Measurements from ENCODE around the gene SYCN. TPM values are rescaled to one million over a fixed set of nuclear protein-coding genes. Genes with fewer than 3 reads are reported as not detected.
A peak's percentile ranks its signal among the peaks of the same experiment; 100 is the strongest.
"Not testable (repeated sequence)": the region's sequence is repeated elsewhere in the genome, so short reads cannot be mapped to it uniquely, and the experiment has no call there.

The SYCN gene
- total RNA-seq, 8 experiments from 2014 or later = not detected

DNA sequence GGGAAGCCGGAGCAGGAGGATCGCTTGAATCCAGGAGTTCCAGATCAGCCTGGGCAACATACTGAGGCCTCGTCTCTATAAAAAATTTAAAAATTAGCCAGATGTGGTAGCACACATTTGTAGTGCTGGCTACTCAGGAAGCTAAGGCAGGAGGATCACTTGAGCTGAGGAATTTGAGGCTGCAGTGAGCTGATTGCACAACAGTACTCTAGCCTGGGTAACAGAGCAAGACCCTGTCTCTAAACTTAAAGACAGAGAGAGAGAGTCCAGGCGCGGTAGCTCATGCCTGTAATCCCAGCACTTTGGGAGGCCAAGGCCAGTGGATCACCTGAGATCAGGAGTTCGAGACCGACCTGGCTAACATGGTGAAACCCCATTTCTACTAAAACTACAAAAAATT lies 36.4 kb upstream of the SYCN start:
- no peak overlapping the region for H3K27ac ChIP-seq
- H3K4me3 ChIP-seq = no peak overlapping the region
- ATAC-seq (replicated peaks in 6 of 8) = no peak
- no peaks in the 10 kb centered on the region for H3K4me1 ChIP-seq (replicated peaks in 1 of 2)
- in situ Hi-C loops (cut with MboI; ENCODE audit: low pct_unique_long_range_greater_than_20kb in 2 of 9, low sequenced_read_pairs in 9 of 9, unreplicated experiment in 9 of 9) = no loop called here
- WGBS, 10 experiments = 40 to 92% (median 73%) methylated on average over 1 to 7 of the region's 7 CpGs; no CpG with 5 or more reads in 2 of the 10 experiments

GRCh38 chr19:39238944-39239343 lies 34.9 kb upstream of the SYCN start:
- ATAC-seq (replicated peaks in 6 of 8) = no peak
- in situ Hi-C loops (cut with MboI; ENCODE audit: low pct_unique_long_range_greater_than_20kb in 2 of 9, low sequenced_read_pairs in 9 of 9, unreplicated experiment in 9 of 9) = no loop called here
- 64 to 100% (median 72%) methylated on average over 1 to 5 of the region's 6 CpGs; no CpG with 5 or more reads in 3 of the 10 experiments for WGBS, 10 experiments
- Histone ChIP-seq H3K27ac (no peak overlapping the region), H3K4me3 (no peak overlapping the region), H3K4me1 (replicated peaks in 1 of 2) (no peaks in the 10 kb centered on the region)

DNA sequence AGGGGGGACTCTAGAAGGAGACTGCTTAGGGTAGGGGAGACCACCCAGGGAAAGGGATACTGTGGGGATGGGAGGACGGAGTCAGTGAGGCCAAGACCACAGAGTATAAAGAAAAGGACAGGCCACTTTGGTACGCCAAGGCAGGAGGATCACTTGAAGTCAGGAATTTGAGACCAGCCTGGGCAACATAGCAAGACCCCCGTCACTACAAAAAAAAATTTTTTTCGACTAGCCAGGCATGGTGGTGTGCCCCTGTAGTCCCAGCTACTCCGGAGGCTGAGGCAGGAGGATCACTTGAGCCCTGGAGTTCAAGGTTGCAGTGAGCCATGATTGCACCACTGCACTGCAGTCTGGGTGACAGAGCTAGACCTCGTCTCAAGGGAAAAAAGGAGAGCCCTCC lies 34.1 kb upstream of the SYCN start:
- H3K27ac ChIP-seq = no peak overlapping the region
- no peaks in the 10 kb centered on the region for H3K4me1 ChIP-seq (replicated peaks in 1 of 2)
- ATAC-seq (replicated peaks in 6 of 8) = no peak
- WGBS, 10 experiments = 39 to 62% (median 49%) methylated on average over 3 to 5 of the region's 6 CpGs; no CpG with 5 or more reads in 7 of the 10 experiments
- H3K4me3 ChIP-seq = no peak overlapping the region
- in situ Hi-C loops (cut with MboI; ENCODE audit: low pct_unique_long_range_greater_than_20kb in 2 of 9, low sequenced_read_pairs in 9 of 9, unreplicated experiment in 9 of 9) = no loop called here

DNA sequence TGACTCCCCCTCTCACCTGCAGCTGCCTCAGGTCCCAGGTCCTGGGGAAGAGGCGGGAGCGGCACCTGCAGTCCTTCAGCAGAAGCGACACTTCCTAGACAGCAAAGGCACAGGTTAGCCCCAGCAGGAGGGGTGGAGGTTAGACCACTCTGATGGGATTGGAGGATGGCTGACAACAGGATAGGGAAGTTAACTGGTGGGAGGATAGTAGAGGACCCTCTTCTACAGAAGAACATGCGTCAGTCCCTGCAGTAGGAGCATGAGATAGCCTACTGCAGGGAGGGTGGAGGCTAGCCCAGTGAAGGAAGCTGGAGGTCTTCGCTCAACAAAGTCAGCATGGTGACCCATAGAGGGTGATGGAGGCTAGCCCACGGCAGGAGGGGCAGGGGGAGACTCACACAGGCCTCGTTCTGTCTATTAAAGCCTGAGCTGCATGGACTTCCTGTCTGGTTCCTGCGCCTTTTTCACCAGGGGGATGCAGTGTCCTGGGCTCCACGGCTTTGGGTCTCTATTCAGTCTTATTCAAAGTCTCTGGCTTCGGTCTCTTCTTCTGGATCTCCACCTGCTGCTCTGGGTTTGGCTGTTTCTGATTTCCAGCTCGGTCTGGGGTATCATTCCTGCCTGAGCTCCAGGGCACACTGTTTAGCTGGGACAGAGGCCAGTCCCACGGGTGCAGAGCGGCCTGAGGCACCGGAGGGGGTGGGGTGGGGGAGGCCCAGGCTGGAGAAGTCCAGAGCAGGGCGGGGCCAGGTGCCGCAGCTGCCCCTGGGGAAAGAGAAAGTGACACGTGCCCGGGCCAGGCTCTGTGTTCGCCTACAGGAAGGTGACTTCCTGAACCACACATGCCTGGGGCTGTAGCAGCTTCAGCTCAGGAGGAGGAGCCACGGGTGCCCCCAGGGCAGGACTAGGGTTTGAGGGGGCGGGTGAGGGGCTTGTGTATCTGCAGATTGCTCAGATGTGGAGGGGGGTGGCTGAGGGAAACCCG lies 33.4 kb upstream of the SYCN start:
- H3K4me1 ChIP-seq (replicated peaks in 1 of 2) = no peaks in the 10 kb centered on the region
- no peak overlapping the region for H3K27ac ChIP-seq
- no peak overlapping the region for H3K4me3 ChIP-seq
- in situ Hi-C loops (cut with MboI; ENCODE audit: low pct_unique_long_range_greater_than_20kb in 2 of 9, low sequenced_read_pairs in 9 of 9, unreplicated experiment in 9 of 9) = no loop called here
- WGBS, 10 experiments = 39 to 100% (median 64%) methylated on average over 1 to 6 of the region's 22 CpGs; no CpG with 5 or more reads in 4 of the 10 experiments
- peak in 6 of 8 experiments; percentile 36 to 71 (median 56) for ATAC-seq (replicated peaks in 6 of 8)

GRCh38 chr19:39236527-39236926 lies 32.5 kb upstream of the SYCN start:
- 8 to 66% methylated on average over 3 of the region's 12 CpGs; no CpG with 5 or more reads in 8 of the 10 experiments for WGBS, 10 experiments
- in situ Hi-C loops (cut with MboI; ENCODE audit: low pct_unique_long_range_greater_than_20kb in 2 of 9, low sequenced_read_pairs in 9 of 9, unreplicated experiment in 9 of 9) = no loop called here
- Histone ChIP-seq H3K27ac (no peak overlapping the region), H3K4me3 (no peak overlapping the region), H3K4me1 (replicated peaks in 1 of 2) (no peaks in the 10 kb centered on the region)
- no peak for ATAC-seq (replicated peaks in 6 of 8)

DNA sequence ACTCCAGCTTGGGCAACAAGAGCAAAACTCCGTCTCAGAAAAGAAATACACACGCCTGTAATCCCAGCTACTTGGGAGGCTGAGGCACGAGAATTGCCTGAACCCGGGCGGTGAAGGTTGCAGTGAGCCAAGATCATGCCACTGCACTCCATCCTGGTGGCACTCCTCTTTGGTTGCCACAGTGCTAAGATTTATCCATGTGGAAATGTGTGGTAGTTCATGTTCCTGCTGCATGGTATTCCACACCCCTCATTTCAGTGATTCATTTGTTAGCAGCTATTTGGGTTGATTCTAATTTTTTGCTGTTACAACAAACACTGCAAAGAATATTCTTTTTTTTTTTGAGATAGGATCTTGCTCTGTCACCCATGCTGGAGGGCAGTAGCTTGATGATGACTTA lies 28.6 kb upstream of the SYCN start:
- no peaks in the 10 kb centered on the region for H3K4me1 ChIP-seq (replicated peaks in 1 of 2)
- ATAC-seq (replicated peaks in 6 of 8) = no peak
- no peak overlapping the region for H3K27ac ChIP-seq
- 11 to 92% (median 45%) methylated on average over 1 to 4 of the region's 5 CpGs; no CpG with 5 or more reads in 5 of the 10 experiments for WGBS, 10 experiments
- in situ Hi-C loops (cut with MboI; ENCODE audit: low pct_unique_long_range_greater_than_20kb in 2 of 9, low sequenced_read_pairs in 9 of 9, unreplicated experiment in 9 of 9) = no loop called here
- H3K4me3 ChIP-seq = no peak overlapping the region

DNA sequence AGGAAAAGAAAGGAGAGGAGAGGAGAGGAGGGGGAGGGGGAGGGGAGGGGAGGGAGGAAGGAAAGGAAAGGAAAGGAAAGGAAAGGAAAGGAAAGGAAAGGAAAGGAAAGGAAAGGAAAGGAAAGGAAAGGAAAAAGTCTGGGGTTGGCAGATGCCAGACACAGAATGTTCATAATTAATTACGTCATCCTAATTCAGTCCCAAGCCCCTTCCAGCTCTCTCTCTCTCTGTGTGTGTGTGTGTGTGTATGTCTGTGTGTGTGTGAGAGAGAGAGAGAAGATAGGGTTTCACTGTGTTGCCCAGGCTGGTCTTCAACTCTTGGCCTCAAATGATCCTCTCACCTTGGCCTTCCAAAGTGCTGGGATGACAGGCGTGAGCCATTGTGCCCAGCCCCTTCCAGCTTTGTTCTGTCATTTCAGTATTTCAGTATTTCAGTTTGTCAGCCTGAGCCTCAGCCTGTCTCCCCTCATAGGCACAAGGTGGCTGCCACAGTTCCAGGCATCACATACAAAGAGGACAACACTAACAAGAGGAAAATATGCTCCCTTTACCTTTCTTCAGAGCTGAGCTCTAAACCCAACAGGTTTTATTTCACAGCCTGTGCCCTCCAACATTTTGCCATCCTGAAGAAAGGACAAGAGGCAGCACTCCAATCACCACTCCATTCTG lies 26.2 kb upstream of the SYCN start:
- 33 to 57% (median 43%) methylated on average over 1 of the region's 2 CpGs; no CpG with 5 or more reads in 7 of the 10 experiments for WGBS, 10 experiments
- no peak for ATAC-seq (replicated peaks in 6 of 8)
- Histone ChIP-seq H3K4me3 (no peak overlapping the region), H3K4me1 (replicated peaks in 1 of 2) (no peaks in the 10 kb centered on the region), H3K27ac (no peak overlapping the region)
- in situ Hi-C loops (cut with MboI; ENCODE audit: low pct_unique_long_range_greater_than_20kb in 2 of 9, low sequenced_read_pairs in 9 of 9, unreplicated experiment in 9 of 9) = no loop called here

- ATAC-seq (replicated peaks in 6 of 8) = no peak
- no peaks in the 10 kb centered on the region for H3K4me1 ChIP-seq (replicated peaks in 1 of 2)
- no peak overlapping the region for H3K4me3 ChIP-seq
- WGBS, 10 experiments = 0 to 50% (median 11%) methylated on average over 1 to 3 of the region's 3 CpGs; no CpG with 5 or more reads in 3 of the 10 experiments
- in situ Hi-C loops (cut with MboI; ENCODE audit: low pct_unique_long_range_greater_than_20kb in 2 of 9, low sequenced_read_pairs in 9 of 9, unreplicated experiment in 9 of 9) = no loop called here
- no peak overlapping the region for H3K27ac ChIP-seq
Measured at GRCh38 chr19:39224910-39225309, 20.8 kb upstream of the SYCN start.

GRCh38 chr19:39223703-39224279 lies 19.7 kb upstream of the SYCN start:
- 0 to 27% (median 15%) methylated on average over 1 to 4 of the region's 4 CpGs for WGBS, 10 experiments
- Histone ChIP-seq H3K4me3 (no peak overlapping the region), H3K4me1 (replicated peaks in 1 of 2) (no peaks in the 10 kb centered on the region), H3K27ac (no peak overlapping the region)
- peak in 3 of 8 experiments; percentile 45 to 71 (median 59) for ATAC-seq (replicated peaks in 6 of 8)
- in situ Hi-C loops (cut with MboI; ENCODE audit: low pct_unique_long_range_greater_than_20kb in 2 of 9, low sequenced_read_pairs in 9 of 9, unreplicated experiment in 9 of 9) = no loop called here

- in situ Hi-C loops (cut with MboI; ENCODE audit: low pct_unique_long_range_greater_than_20kb in 2 of 9, low sequenced_read_pairs in 9 of 9, unreplicated experiment in 9 of 9) = loop anchor here in 1 of 9 experiments (10.0 kb wide), 1 partner anchor 106 kb away; the partner anchor contains the start of gene LRFN1
- 0 to 46% (median 31%) methylated on average over 2 to 6 of the region's 10 CpGs; no CpG with 5 or more reads in 3 of the 10 experiments for WGBS, 10 experiments
- H3K4me3 ChIP-seq; H3K27ac ChIP-seq; H3K4me1 ChIP-seq (replicated peaks in 1 of 2); ATAC-seq (replicated peaks in 6 of 8): not testable (repeated sequence)
Measured at GRCh38 chr19:39219108-39219507, 15.0 kb upstream of the SYCN start.

DNA sequence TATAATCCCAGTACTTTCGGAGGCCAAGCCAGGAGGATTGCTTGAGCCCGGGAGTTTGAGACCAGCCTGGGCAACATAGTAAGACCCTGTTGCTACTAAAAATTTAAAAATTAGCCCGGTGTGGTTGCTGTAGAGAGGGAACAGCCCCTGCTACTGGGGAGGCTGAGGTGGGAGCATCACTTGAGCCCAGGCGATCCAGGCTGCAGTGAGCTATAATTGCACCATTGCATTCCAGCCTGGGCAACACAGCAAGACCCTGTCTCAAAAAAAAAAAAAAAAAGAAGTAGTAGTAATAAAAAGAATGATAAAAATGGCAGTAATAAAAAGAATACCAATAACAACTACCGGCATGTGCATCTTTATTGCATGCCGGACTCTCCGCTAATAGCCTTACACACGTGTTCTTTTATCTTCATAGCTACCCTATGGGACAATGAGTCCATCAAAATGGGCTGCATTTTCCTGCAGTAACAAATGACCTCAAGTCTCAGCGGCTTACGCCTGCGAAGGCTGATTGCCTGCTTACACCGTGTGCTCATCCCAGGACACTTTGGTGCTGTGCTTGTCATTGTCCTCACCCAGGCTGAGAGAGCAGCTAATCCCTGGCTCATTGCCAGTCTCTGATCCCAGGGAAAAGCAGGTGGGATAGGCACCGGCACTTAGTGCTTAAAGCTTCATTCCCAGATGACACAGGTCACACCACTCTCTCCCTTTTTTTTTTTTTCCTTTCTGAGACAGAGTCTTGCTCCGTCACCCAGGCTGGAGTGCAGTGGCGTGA lies 14.4 kb upstream of the SYCN start:
- in situ Hi-C loops (cut with MboI; ENCODE audit: low pct_unique_long_range_greater_than_20kb in 2 of 9, low sequenced_read_pairs in 9 of 9, unreplicated experiment in 9 of 9) = loop anchor here in 1 of 9 experiments (10.0 kb wide), 1 partner anchor 106 kb away; the partner anchor contains the start of gene LRFN1

GRCh38 chr19:39217094-39217493 lies 13.0 kb upstream of the SYCN start:
- no peaks in the 10 kb centered on the region for H3K4me1 ChIP-seq (replicated peaks in 1 of 2)
- no peak overlapping the region for H3K4me3 ChIP-seq
- WGBS, 10 experiments = 44 to 100% (median 96%) methylated on average over 1 to 3 of the region's 5 CpGs; no CpG with 5 or more reads in 2 of the 10 experiments
- no peak for ATAC-seq (replicated peaks in 6 of 8)
- no peak overlapping the region for H3K27ac ChIP-seq
- in situ Hi-C loops (cut with MboI; ENCODE audit: low pct_unique_long_range_greater_than_20kb in 2 of 9, low sequenced_read_pairs in 9 of 9, unreplicated experiment in 9 of 9) = loop anchor here in 1 of 9 experiments (10.0 kb wide), 1 partner anchor 108 kb away; the partner anchor contains the start of gene LRFN1

More for the DNA sequence above, 14.4 kb upstream of the SYCN start:
- 34 to 87% (median 77%) methylated on average over 2 to 15 of the region's 15 CpGs; no CpG with 5 or more reads in 1 of the 10 experiments for WGBS, 10 experiments
- no peak for ATAC-seq (replicated peaks in 6 of 8)
- Histone ChIP-seq H3K4me3 (no peak overlapping the region), H3K27ac (no peak overlapping the region), H3K4me1 (replicated peaks in 1 of 2) (no peaks in the 10 kb centered on the region)
